ENCODE measurements around the gene SLITRK6. TPM values are rescaled to one million over a fixed set of nuclear protein-coding genes. Genes with fewer than 3 reads are reported as not detected.

The SLITRK6 gene
- total and polyA plus RNA-seq, 12 donors = 0.12 to 1.2 (median 0.64) TPM; not detected in 1

DNA sequence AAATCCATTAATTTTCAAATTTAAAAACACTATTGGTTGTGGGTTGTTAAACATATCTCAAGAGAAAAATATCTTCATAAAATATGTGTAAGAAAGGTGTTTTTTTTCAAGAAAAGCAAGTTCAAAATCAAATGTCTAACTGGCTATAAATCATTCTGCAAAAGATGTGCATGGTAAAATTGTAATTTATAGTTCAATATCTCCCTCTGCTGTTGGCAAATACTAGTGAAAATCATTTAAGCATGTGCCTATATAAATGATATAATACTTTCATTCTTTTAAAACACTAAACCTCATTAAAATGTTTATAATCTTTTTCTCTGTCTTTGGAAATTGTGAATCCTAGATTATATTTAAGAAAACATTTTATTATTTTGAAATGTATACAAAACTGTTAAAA lies 17.2 kb upstream of the SLITRK6 start:
- Histone ChIP-seq H3K36me3 (no peaks in the 10 kb centered on the region), H3K27me3 (no peaks in the 10 kb centered on the region), H3K9me3 (peaks cover 0 to 4% (median 0%) of the 10 kb centered on the region in 11 donors), H3K4me3 (no peak overlapping the region), H3K27ac (no peak overlapping the region), H3K4me1 (no peaks in the 10 kb centered on the region)
- ATAC-seq (no peak), DNase-seq (no peak)
- TF ChIP-seq, protein P1, sequence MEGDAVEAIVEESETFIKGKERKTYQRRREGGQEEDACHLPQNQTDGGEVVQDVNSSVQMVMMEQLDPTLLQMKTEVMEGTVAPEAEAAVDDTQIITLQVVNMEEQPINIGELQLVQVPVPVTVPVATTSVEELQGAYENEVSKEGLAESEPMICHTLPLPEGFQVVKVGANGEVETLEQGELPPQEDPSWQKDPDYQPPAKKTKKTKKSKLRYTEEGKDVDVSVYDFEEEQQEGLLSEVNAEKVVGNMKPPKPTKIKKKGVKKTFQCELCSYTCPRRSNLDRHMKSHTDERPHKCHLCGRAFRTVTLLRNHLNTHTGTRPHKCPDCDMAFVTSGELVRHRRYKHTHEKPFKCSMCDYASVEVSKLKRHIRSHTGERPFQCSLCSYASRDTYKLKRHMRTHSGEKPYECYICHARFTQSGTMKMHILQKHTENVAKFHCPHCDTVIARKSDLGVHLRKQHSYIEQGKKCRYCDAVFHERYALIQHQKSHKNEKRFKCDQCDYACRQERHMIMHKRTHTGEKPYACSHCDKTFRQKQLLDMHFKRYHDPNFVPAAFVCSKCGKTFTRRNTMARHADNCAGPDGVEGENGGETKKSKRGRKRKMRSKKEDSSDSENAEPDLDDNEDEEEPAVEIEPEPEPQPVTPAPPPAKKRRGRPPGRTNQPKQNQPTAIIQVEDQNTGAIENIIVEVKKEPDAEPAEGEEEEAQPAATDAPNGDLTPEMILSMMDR (IDR thresholded peaks at IDR 0.05) = no peak
- intact Hi-C loops (cut with DNase I) = no loop called here

GRCh38 chr13:85812282-85812681 lies 13.1 kb upstream of the SLITRK6 start:
- TF ChIP-seq, protein P1 (IDR thresholded peaks at IDR 0.05) = no peak
- Histone ChIP-seq H3K36me3 (no peaks in the 10 kb centered on the region), H3K4me1 (no peaks in the 10 kb centered on the region), H3K27ac (no peak overlapping the region), H3K27me3 (no peaks in the 10 kb centered on the region), H3K4me3 (no peak overlapping the region), H3K9me3 (peaks cover 0 to 4% (median 0%) of the 10 kb centered on the region in 11 donors)
- 69 to 89% methylated on average over 1 of the region's 1 CpG for WGBS, 2 donors
- DNase-seq (no peak), ATAC-seq (no peak)
- intact Hi-C loops (cut with DNase I) = no loop called here

- DNase-seq = no peak
- intact Hi-C loops (cut with DNase I) = loop anchor here in 9 of 10 donors (5.0 to 10.0 kb wide), 5 partner anchors 892 to 914 kb away; no protein-coding TSS in a partner anchor
- WGBS, 2 donors = 44 to 54% methylated on average over 1 of the region's 1 CpG
Observed at GRCh38 chr13:85808811-85809210, 9.6 kb upstream of the SLITRK6 start.

DNA sequence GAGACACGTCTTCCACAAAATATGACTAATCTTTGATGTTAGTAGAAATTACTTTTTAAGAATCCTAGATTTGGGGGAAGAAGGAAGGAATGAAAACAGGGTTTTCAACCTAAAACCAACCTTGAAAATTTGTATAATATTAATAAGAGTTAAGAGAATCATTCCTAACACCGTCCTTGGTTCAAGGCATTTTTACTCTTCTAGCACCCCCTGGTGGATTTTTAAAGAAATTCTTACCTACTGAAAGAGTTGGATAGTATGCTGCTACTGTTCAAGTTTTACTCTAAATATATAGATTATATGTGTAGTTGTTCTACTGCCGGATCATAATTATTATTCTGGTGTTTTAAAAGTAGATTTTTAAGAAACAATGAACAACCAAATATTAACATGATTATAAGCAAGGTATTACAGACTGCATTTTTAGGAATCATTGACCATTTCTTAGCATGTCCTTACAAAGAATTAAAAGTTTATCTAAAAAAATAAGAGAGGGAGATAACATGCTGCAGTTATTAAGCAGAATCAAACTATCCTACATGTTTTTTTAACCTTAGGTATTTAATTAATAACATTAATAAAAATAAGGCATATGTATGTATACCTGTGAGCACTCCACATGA lies 7.4 kb upstream of the SLITRK6 start:
- 10 to 20% methylated on average over 3 of the region's 3 CpGs for WGBS, 2 donors
- ATAC-seq (peak in 1 of 8 donors; percentile 41), DNase-seq (no peak)
- Histone ChIP-seq H3K27ac (no peak overlapping the region), H3K4me3 (no peak overlapping the region), H3K9me3 (no peaks in the 10 kb centered on the region), H3K4me1 (no peaks in the 10 kb centered on the region), H3K36me3 (no peaks in the 10 kb centered on the region), H3K27me3 (no peaks in the 10 kb centered on the region)
- intact Hi-C loops (cut with DNase I) = loop anchor here in 9 of 10 donors (5.0 to 10.0 kb wide), 5 partner anchors 889 to 912 kb away; no protein-coding TSS in a partner anchor
- TF ChIP-seq, protein P1 (IDR thresholded peaks at IDR 0.05) = peak; percentile 8 to 68 (median 59)

More at GRCh38 chr13:85808811-85809210, 9.6 kb upstream of the SLITRK6 start:
- H3K9me3 ChIP-seq = no peaks in the 10 kb centered on the region
- H3K27ac ChIP-seq = no peak overlapping the region
- H3K36me3 ChIP-seq = no peaks in the 10 kb centered on the region
- no peaks in the 10 kb centered on the region for H3K27me3 ChIP-seq
- no peak overlapping the region for H3K4me3 ChIP-seq
- ATAC-seq = no peak
- TF ChIP-seq, protein P1 (IDR thresholded peaks at IDR 0.05) = no peak
- no peaks in the 10 kb centered on the region for H3K4me1 ChIP-seq

All from heart right ventricle (tissue), 16 donors.